ENCODE data around the gene GPC3.

DNA sequence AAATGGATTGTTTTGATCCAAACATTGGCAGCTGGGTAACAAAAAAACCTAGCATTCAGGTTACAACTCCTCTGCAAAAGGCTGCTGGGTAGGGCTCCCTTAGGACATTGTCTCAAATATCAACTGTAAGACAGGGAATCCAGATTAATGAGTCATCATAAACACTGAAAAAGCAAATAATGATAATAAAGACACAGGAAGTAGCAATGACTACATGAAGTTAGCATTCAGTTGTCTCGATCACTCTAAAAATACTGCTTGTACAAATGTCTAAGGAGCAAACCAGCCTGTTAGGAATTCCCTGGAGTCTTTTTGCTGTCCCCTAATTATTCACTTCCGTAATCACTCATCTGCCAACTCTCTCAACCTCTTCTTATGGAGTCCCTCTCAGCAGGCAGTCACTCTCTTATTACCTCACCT is 259.2 kb downstream of the GPC3 start:
- TF ChIP-seq, protein P1, sequence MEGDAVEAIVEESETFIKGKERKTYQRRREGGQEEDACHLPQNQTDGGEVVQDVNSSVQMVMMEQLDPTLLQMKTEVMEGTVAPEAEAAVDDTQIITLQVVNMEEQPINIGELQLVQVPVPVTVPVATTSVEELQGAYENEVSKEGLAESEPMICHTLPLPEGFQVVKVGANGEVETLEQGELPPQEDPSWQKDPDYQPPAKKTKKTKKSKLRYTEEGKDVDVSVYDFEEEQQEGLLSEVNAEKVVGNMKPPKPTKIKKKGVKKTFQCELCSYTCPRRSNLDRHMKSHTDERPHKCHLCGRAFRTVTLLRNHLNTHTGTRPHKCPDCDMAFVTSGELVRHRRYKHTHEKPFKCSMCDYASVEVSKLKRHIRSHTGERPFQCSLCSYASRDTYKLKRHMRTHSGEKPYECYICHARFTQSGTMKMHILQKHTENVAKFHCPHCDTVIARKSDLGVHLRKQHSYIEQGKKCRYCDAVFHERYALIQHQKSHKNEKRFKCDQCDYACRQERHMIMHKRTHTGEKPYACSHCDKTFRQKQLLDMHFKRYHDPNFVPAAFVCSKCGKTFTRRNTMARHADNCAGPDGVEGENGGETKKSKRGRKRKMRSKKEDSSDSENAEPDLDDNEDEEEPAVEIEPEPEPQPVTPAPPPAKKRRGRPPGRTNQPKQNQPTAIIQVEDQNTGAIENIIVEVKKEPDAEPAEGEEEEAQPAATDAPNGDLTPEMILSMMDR (IDR thresholded peaks at IDR 0.05): no peak
- TF ChIP-seq POLR2A (IDR thresholded peaks at IDR 0.05): no peak
